Activated effector memory CD4-positive, alpha-beta T cell treated with anti-CD3 and anti-CD28 coated beads, Interleukin-2, amount 50 U/mL, for 16 hours (primary cell): ENCODE results near the gene AQP12A.
A peak's percentile ranks its signal among the peaks of the same experiment; 100 is the strongest.
"Not testable (repeated sequence)": the region's sequence is repeated elsewhere in the genome, so short reads cannot be mapped to it uniquely, and the experiment has no call there.

ENCODE experiments used
- DNase-seq: peaks from one replicate; pipeline ENCODE4 v3.0.0-alpha.2; 2020

Gene AQP12A

DNA sequence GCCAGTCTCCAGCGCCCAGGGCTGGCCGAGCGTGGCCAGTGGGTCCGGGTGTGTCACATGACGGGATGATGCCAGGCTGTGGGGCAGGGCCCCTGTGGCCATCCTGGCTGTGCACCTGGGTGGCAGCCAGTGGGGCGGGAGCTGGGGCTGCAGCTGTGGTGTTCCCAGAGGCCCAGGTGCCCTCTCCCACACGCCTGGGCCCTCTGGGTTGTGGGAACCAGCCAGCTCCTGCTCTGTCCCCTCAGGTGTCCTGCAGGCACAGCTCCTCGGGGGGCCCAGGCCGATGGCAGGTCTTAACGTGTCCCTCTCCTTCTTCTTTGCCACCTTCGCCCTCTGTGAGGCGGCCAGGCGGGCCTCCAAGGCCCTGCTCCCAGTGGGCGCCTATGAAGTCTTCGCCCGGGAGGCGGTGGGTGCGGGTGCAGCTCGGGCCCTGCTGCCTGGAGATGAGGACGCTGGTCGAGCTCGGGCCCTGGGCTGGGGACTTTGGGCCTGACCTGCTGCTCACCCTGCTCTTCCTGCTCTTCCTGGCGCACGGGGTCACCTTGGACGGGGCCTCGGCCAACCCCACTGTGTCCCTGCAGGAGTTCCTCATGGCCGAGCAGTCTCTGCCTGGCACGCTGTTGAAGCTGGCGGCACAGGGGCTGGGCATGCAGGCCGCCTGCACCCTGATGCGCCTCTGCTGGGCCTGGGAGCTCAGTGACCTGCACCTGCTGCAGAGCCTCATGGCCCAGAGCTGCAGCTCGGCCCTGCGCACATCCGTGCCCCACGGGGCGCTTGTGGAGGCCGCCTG lies at the start of gene AQP12A:
AQP12A (plus strand) TSS at position 236 of the 790 bp plus-strand sequence; CDS start at position 284, 48 bp downstream.
- peak; percentile 56 for DNase-seq

DNA sequence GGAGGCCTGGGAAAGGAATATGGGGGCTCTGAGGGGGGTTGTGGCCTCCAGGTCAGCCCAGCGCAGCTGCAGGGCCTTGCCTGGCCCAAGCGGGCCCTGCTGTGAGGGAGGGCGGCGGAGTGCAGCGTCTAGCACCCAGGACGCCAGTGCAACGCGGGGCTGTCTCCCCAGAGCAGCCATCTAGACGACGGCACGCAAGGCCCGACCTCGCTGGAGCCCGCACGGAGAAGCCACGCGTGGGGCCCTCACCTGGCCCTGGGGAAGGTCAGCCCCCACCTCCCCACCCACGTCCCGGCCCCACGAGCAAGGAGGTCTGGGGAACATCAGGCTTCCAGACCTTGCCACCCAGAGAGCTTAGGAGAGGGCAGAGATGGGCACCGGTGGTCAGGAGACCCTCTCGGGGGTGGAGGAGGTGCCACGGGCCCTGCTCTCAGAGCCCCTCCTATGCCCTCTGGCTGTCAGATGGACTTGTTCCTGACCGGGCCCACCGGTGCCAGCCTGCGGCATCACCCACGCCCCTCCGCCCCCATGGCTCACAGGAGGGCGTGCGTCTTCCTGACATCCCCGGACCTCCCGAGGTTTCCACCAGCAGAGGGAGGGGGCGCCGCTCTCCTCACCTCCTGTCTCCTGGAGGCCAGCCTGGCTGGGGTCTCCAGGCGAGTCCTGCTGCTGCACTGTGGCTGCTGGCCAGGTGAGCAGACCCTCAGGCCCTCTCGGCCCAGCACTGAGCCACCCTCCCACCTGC lies 49.4 kb upstream of the AQP12A start:
- DNase-seq = peak; percentile 60

DNA sequence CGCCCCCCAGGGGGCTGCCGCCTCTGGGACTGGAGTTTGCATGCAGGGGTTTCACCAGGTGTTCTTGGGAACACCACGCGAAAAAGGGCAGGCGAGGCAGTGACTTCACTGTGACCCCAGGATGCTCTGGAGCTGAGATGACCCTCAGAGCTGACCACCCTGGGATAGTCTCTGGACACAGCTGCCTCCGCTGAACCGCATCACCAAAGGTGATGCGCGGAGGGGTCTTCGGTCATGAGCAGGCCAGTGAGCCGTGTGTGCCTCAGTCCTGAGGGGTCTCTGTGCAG lies 48.9 kb upstream of the AQP12A start:
- DNase-seq = peak; percentile 57

GRCh38 chr2:240643093-240643810 lies 48.4 kb upstream of the AQP12A start:
- peak; percentile 36 for DNase-seq

DNA sequence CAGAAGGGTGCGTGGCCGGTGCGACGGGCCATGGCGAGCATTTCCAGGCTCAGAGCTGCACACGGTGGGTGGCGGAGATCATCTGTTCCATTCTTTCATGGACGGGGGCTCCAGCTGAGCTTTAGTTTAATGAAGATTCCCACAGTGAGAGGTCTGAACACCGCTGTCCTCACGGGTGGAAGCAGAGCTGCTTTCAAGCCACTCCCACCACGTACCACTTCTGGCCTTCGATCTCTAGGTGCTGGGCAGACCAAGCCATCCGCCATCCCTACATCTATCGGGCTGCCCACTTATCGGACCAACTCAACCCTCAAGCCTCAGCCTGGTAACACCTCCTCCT lies 47.9 kb upstream of the AQP12A start:
- peak; percentile 58 for DNase-seq

DNA sequence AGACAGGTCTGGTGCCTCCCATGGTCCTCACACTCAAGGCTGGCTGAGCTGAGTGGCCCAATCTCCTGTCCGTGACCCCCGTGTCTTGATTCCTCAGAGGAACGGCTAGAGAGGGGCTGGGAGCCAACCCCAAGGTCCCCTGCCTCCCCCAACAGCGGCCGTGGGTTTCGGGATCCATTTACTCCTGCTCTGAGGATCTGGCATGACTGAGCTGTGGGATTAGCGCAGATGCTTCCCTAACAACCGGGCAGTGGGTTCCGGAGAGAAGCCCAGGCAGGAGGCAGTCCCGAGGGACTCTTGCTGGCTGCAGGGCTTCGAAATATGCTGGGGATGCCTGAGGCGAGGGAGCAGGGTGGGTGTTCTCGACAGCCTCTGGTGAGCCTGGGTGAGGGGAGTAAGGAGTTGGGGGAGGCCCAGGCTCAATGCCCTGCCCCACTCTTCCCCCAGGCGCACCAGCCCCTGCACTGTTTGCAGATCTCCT lies 47.5 kb upstream of the AQP12A start:
- DNase-seq = no peak

DNA sequence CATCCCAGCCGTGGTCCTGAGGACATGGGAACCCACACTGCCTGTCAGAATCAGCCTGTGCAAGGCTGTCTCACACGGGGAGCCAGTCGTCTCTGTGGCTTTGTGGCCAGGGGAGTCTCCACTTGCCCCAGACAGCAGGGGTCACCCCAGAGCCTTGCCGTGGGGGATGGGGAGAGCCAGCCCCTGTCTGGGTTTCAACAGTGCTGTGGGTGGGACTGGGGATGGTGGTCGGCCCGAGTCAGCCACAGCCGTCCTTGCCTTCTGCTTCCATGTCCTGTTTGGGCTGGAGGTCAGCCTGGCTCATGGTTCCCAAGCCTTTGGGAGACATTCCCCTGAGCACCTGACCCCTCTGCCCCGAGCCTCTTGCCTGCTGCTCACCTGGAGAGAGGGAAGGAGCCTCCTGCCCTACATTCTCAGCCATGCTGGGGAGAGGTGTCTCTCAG lies 46.8 kb upstream of the AQP12A start:
- peak; percentile 37 for DNase-seq

DNA sequence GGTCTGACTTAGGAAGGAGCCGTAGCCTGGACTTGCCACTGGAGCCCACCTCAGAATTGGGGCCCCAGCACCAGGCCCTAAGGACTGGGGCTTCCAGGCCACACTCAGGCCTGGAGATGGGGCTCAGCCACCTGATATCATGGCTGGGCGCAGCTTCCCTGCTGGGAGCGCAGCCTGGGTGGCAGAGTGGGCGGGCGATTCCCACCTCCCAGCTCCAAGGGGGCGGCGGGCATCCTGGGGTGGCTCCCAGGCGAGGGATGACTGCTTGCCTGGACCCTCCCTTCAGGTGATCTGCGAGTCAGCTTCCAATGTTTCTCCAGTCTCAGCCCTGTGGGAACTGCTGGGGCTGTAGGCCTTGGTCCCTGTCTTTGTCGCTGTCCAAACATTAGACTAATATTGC lies 46.3 kb upstream of the AQP12A start:
- DNase-seq = peak; percentile 59

DNA sequence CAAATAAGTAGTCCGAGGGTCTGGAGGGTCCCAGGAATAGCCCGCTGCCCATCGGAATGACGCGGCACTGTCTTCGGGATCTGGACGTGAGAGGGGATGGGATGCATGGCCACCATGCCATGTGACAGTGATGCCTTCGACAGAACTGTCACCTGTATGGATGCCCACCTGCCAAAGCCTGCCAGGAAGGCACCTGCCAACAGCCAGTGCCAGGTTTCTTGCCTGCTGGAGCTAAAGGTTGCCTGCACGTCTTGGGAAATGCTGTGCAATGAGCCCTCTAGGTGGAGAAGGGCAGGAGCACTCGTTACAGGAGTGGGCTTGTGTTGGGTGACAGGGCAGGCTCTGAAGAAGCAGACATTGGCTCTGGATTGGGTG lies 45.9 kb upstream of the AQP12A start:
- no peak for DNase-seq

DNA sequence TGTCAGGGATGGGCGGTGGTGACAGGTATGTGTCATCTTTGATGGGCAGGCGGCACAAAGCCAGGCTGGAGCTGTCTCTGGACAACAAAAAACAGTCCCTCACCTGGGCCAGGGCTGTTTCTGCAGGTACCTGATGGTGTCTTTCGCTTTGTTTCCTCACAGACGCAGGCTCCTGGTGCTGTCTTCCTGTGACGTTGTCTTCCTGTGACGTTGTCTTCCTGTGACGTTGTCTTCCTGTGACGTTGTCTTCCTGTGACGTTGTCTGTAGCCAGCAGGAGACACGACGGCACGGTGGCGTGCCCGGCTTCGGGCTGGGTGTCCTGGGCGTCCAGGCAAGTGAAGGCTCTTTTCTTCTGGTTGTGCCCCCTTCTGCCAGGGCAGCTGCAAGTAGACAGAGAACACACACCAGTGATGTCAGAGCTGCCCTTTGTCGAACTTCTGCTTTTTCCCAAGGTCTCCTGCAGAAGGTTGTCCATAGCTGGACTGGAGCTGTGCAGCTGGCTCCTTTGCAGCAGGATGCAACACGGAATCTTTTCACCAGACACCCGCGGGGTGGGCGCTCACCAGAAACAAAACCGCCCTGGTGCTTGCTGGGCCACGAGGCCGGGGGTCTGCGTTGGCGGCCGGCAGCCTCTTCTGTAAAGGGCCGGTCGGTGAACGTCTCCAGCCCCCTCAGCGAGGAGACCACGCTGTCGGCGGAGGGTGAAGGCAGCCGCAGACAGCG lies 45.3 kb upstream of the AQP12A start:
- peak; percentile 68 for DNase-seq

GRCh38 chr2:240646900-240647502 lies 44.7 kb upstream of the AQP12A start:
- no peak for DNase-seq

GRCh38 chr2:240647503-240648154 lies 44.0 kb upstream of the AQP12A start:
- no peak for DNase-seq

DNA sequence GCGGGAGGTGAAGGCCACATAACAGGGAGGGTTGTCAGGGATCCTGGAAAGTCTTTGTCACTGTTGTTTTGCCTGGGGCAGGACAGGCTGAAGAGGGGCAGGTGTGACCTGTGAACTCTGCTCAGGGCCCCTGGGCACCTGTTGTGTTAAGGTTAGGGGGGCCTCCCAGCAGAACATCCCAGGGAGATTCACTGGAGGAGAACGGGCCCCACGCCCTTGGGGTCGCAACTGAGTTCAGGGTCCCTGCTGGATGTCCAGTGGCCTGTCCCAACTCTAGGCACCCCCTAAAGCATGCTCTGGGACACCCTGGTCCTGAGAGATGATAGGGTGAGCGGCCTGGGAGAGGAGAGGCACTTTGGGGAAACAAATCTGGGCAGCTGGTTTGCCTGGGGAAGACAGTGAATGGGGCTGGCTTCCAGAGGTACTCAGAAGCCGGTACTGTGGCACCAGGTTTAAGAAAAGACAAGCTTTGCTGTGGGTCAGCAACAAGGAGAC lies 43.5 kb upstream of the AQP12A start:
- DNase-seq = no peak

DNA sequence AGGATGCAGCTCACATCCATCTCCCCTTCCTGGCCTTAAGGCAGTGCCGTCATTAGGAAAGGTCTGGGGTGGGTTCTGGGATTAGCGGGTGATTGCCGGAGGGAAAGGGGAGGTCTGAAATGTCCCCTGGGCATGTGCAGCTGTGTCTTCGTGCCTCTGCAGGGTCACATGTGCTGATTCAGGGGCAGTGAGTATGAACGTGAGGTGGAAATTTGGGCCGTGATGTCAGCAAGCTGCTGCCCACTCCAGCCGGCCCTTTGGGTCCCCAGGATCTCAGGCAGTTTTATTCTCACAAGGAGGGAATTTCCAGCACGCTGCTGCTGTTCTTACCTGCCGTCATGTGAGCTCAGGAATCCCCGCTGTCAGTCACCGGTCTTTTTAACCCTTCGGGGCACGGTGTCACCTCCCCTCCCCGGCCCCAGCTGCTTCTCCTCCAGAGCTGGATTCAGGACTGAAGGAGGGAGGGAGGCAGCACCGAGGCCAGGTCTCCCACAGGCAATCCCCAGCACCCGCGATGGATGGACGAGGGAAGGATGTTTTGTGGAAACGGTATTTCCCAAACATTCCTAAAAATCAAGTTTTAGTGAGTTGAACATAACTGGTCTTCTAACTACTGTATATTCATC lies 42.9 kb upstream of the AQP12A start:
- DNase-seq = no peak

DNA sequence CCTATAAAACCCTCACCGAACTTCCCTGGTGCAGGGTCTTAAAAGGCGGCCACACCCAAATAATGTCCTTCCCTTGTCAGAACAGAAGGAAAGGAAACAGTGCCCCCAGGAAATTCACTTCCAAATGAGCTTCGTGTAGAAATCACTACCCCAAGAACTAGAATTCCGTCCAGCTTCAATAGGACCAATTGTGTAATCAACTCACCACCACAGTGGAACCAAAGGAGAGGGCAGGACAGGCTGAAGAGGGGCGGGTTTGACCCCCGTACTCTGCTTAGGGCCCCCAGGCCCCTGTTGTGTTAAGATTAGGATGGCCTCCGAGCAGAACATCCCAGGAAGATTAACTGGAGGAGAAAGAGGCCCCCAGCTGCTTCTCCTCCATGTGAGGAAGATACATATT lies 42.3 kb upstream of the AQP12A start:
- DNase-seq = no peak

- no peak for DNase-seq
Measured at GRCh38 chr2:240650254-240650965, 41.3 kb upstream of the AQP12A start.

DNA sequence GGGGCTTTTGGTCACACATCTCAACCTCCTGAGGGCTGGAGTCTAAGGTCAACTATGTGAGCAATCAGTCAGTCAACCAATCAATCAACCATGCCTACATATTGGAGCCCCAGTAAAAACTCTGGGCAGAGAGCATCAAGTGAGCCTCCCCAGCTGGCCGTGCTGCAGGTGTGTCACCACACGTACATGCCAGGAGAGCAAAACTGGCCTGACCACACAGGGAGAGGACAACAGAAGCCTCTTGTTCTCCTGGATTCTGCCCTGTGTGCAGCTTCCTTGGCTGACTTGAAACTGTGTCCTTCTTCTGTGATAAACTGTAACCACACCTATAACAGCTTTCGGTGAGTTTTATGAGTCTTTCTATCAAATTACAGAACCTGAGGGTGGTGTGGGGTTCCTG lies 40.5 kb upstream of the AQP12A start:
- DNase-seq = no peak

GRCh38 chr2:240655931-240656886 lies 35.5 kb upstream of the AQP12A start:
- DNase-seq = no peak

- DNase-seq = not testable (repeated sequence)
Measured at GRCh38 chr2:240659883-240660282, 31.8 kb upstream of the AQP12A start.

- DNase-seq = no peak
Measured at GRCh38 chr2:240662681-240663080, 29.0 kb upstream of the AQP12A start.
